ENCODE results near the gene CDYL.

The CDYL gene

GRCh38 chr6:4973982-4974745, 198.0 kb downstream of the CDYL start:
- no peak overlapping the region for H3K4me3 ChIP-seq (ENCODE audit: low read depth, low read length)
- TF ChIP-seq, protein P1, sequence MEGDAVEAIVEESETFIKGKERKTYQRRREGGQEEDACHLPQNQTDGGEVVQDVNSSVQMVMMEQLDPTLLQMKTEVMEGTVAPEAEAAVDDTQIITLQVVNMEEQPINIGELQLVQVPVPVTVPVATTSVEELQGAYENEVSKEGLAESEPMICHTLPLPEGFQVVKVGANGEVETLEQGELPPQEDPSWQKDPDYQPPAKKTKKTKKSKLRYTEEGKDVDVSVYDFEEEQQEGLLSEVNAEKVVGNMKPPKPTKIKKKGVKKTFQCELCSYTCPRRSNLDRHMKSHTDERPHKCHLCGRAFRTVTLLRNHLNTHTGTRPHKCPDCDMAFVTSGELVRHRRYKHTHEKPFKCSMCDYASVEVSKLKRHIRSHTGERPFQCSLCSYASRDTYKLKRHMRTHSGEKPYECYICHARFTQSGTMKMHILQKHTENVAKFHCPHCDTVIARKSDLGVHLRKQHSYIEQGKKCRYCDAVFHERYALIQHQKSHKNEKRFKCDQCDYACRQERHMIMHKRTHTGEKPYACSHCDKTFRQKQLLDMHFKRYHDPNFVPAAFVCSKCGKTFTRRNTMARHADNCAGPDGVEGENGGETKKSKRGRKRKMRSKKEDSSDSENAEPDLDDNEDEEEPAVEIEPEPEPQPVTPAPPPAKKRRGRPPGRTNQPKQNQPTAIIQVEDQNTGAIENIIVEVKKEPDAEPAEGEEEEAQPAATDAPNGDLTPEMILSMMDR (IDR thresholded peaks at IDR 0.05; ENCODE audit: borderline replicate concordance, insufficient read depth, low read depth, low read length), result no peak

- H3K4me3 ChIP-seq (ENCODE audit: low read depth, low read length), result no peak overlapping the region
- TF ChIP-seq, protein P1 (IDR thresholded peaks at IDR 0.05; ENCODE audit: borderline replicate concordance, insufficient read depth, low read depth, low read length), result no peak
Measured at GRCh38 chr6:4974962-4975361, 198.8 kb downstream of the CDYL start.

- H3K4me3 ChIP-seq (ENCODE audit: low read depth, low read length), result no peak overlapping the region
- TF ChIP-seq, protein P1 (IDR thresholded peaks at IDR 0.05; ENCODE audit: borderline replicate concordance, insufficient read depth, low read depth, low read length), result no peak
Measured at GRCh38 chr6:4975506-4975905, 199.3 kb downstream of the CDYL start.

GRCh38 chr6:4977468-4977867, 201.3 kb downstream of the CDYL start:
- no peak overlapping the region for H3K4me3 ChIP-seq (ENCODE audit: low read depth, low read length)
- TF ChIP-seq, protein P1 (IDR thresholded peaks at IDR 0.05; ENCODE audit: borderline replicate concordance, insufficient read depth, low read depth, low read length), result no peak

DNA sequence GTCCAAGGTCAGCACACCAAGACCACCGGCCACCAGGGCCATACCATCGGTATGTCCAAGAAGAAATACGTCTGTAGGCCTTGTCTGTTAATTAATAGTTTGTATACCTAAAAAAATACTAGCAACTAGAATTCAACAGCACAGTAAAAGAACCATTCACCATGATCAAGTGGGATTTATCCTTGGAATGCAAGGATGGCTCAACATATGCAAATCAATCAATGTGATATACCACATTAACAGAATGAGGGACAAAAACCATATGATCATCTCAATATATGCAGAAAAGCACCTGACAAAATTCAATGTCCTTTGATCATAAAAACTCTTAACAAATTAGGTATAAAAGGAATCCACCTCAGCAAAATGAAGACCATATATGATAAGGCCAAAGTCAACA, 203.2 kb downstream of the CDYL start:
- TF ChIP-seq, protein P1 (IDR thresholded peaks at IDR 0.05; ENCODE audit: borderline replicate concordance, insufficient read depth, low read depth, low read length), result no peak
- H3K4me3 ChIP-seq (ENCODE audit: low read depth, low read length), result no peak overlapping the region

- TF ChIP-seq, protein P1 (IDR thresholded peaks at IDR 0.05; ENCODE audit: borderline replicate concordance, insufficient read depth, low read depth, low read length), result no peak
- no peak overlapping the region for H3K4me3 ChIP-seq (ENCODE audit: low read depth, low read length)
Measured at GRCh38 chr6:4981761-4982160, 205.6 kb downstream of the CDYL start.

- no peak overlapping the region for H3K4me3 ChIP-seq (ENCODE audit: low read depth, low read length)
- TF ChIP-seq, protein P1 (IDR thresholded peaks at IDR 0.05; ENCODE audit: borderline replicate concordance, insufficient read depth, low read depth, low read length), result no peak
Measured at GRCh38 chr6:4983322-4983721, 207.1 kb downstream of the CDYL start.
